ENCODE results near the gene PLPPR1.

GRCh38 chr9:101065930-101066329 lies 37.4 kb downstream of the PLPPR1 start:
- TF ChIP-seq GATA2 (IDR thresholded peaks at IDR 0.05; ENCODE audit: low read depth, low read length), result no peak
- no peak for TF ChIP-seq GATA3 (IDR thresholded peaks at IDR 0.05; ENCODE audit: low read depth, low read length)
